PC-9 (cell line): Measurements from ENCODE around the gene SPEN. TPM values are rescaled to one million over a fixed set of nuclear protein-coding genes. Genes with fewer than 3 reads are reported as not detected.

Experiments used
- BruUV-seq: library from RNA; stranded (reverse); fragments of 400-500 nt; replicated peaks from 2 replicates; lab custom pipeline; 2021; lab: Mats Ljungman, UMichigan
- CTCF ChIA-PET: fragments of 300-600 bp; sonication (Branson Sonifier 250); formaldehyde crosslinking; loops from one replicate; lab custom pipeline; 2022; ENCODE audit warnings: antibody characterized with exemption; lab: Charles Lee
- POLR2A ChIA-PET: fragments of 300-600 bp; sonication (Branson Sonifier 250); formaldehyde crosslinking; loops from one replicate; lab custom pipeline; 2022; ENCODE audit warnings: antibody characterized with exemption; ENCODE audit not compliant: unreplicated experiment; lab: Charles Lee
- DNase-seq, 2 experiments: peaks; one replicate each; pipeline versions ENCODE4 v3.0.0 to v3.0.0-alpha.2; 2015 to 2022; ENCODE audit warnings: mixed read lengths in 1 of 2
- H2AFZ ChIP-seq: fragments of 200-600 bp; sonication (generic); 2 replicates; pipeline ENCODE4 v1.8.1; 2017; ENCODE audit warnings: antibody characterized with exemption
- H3F3A ChIP-seq: fragments of 200-600 bp; sonication (generic); 2 replicates; pipeline ENCODE4 v1.8.1; 2017; ENCODE audit warnings: antibody characterized with exemption, mild to moderate bottlenecking, low read depth; ENCODE audit not compliant: insufficient read depth
- H3K27ac ChIP-seq: fragments of 200-600 bp; sonication (generic); 2 replicates; pipeline ENCODE4 v1.6.1; 2016; ENCODE audit warnings: mixed run types
- H3K27me3 ChIP-seq: fragments of 200-600 bp; sonication (generic); 2 replicates; pipeline ENCODE4 v1.6.1; 2016; ENCODE audit warnings: low read depth, mixed run types; ENCODE audit not compliant: insufficient read depth
- H3K36me3 ChIP-seq: fragments of 200-600 bp; sonication (generic); 2 replicates; pipeline ENCODE4 v1.6.1; 2016; ENCODE audit warnings: low read depth, mixed run types
- H3K4me1 ChIP-seq: fragments of 200-600 bp; sonication (generic); replicated peaks from 2 replicates; pipeline ENCODE4 v1.6.1; 2016; ENCODE audit warnings: mixed run types; ENCODE audit not compliant: insufficient read depth
- H3K4me2 ChIP-seq: fragments of 200-600 bp; sonication (generic); 2 replicates; pipeline ENCODE4 v1.6.1; 2017; ENCODE audit warnings: mixed run types
- H3K4me3 ChIP-seq: fragments of 200-600 bp; sonication (generic); 2 replicates; pipeline ENCODE4 v1.6.1; 2016; ENCODE audit warnings: mixed run types
- H3K79me2 ChIP-seq: fragments of 200-600 bp; sonication (generic); 2 replicates; pipeline ENCODE4 v1.6.1; 2017; ENCODE audit warnings: low read depth, mixed run types
- H3K9me2 ChIP-seq: fragments of 200-600 bp; sonication (generic); 2 replicates; pipeline ENCODE4 v1.8.1; 2017; ENCODE audit warnings: mild to moderate bottlenecking; ENCODE audit not compliant: insufficient read depth
- H3K9me3 ChIP-seq: fragments of 200-600 bp; sonication (generic); 2 replicates; pipeline ENCODE4 v1.8.1; 2016; ENCODE audit warnings: low read depth; ENCODE audit not compliant: insufficient read depth
- H4K20me1 ChIP-seq: fragments of 200-600 bp; sonication (generic); 2 replicates; pipeline ENCODE4 v1.8.1; 2017; ENCODE audit not compliant: insufficient read depth
- CTCF ChIP-seq: fragments of 200-600 bp; sonication (generic); conservative IDR thresholded peaks from 2 replicates; pipeline ENCODE4 v1.6.1; 2017; ENCODE audit warnings: mixed run types, antibody characterized with exemption, mild to moderate bottlenecking, moderate library complexity
- EZH2 ChIP-seq: fragments of 200-600 bp; sonication (generic); IDR thresholded peaks from 2 replicates; pipeline ENCODE4 v1.8.0; 2017; ENCODE audit warnings: antibody characterized with exemption, low read depth
- intact Hi-C: fragments of 100-400 bp; cut with micrococcal nuclease; formaldehyde crosslinking; loops from one replicate; pipeline ENCODE4 v1.10.0; 2022; ENCODE audit not compliant: unreplicated experiment
- total RNA-seq: library from RNA; stranded (reverse); gene quantifications from 2 replicates; pipeline ENCODE4 v1.2.3, GENCODE V29; 2021

Gene SPEN
- total RNA-seq, 1 experiment from 2014 or later, result 46.8 TPM

GRCh38 chr1:15939181-15940109 is 91.9 kb downstream of the SPEN start:
- no peaks in the 10 kb centered on the region for H3K9me2 ChIP-seq
- H3K4me3 ChIP-seq, result no peak overlapping the region
- no TSS peak for BruUV-seq
- H3K4me2 ChIP-seq, result no peak overlapping the region
- no peak for DNase-seq
- no peaks in the 10 kb centered on the region for H3K27me3 ChIP-seq
- H3K9me3 ChIP-seq, result no peaks in the 10 kb centered on the region
- H3K27ac ChIP-seq, result no peak overlapping the region
- H3K79me2 ChIP-seq, result no peaks in the 10 kb centered on the region
- CTCF ChIA-PET, result no interaction called here
- H2AFZ ChIP-seq, result no peak overlapping the region
- TF ChIP-seq EZH2 (no peak), CTCF (no peak)
- intact Hi-C loops, result no loop called here
- H3K4me1 ChIP-seq, result no peaks in the 10 kb centered on the region
- H3K36me3 ChIP-seq, result no peaks in the 10 kb centered on the region
- POLR2A ChIA-PET, result no interaction called here
- peaks cover 5% of the 10 kb centered on the region; the same call in 1 of the 2 replicates for H3F3A ChIP-seq
- no peaks in the 10 kb centered on the region for H4K20me1 ChIP-seq

GRCh38 chr1:15940110-15941043 is 92.9 kb downstream of the SPEN start:
- Histone ChIP-seq H3K27ac (no peak overlapping the region), H4K20me1 (no peaks in the 10 kb centered on the region), H3K4me3 (no peak overlapping the region), H3F3A (peaks cover 5% of the 10 kb centered on the region; the same call in 1 of the 2 replicates), H3K9me3 (no peaks in the 10 kb centered on the region), H3K27me3 (no peaks in the 10 kb centered on the region), H3K4me2 (no peak overlapping the region), H2AFZ (no peak overlapping the region), H3K79me2 (no peaks in the 10 kb centered on the region), H3K36me3 (no peaks in the 10 kb centered on the region), H3K4me1 (no peaks in the 10 kb centered on the region), H3K9me2 (no peaks in the 10 kb centered on the region)
- BruUV-seq, result no TSS peak
- CTCF ChIA-PET, result no interaction called here
- TF ChIP-seq CTCF (no peak), EZH2 (no peak)
- POLR2A ChIA-PET, result no interaction called here
- intact Hi-C loops, result no loop called here
- DNase-seq, result no peak

DNA sequence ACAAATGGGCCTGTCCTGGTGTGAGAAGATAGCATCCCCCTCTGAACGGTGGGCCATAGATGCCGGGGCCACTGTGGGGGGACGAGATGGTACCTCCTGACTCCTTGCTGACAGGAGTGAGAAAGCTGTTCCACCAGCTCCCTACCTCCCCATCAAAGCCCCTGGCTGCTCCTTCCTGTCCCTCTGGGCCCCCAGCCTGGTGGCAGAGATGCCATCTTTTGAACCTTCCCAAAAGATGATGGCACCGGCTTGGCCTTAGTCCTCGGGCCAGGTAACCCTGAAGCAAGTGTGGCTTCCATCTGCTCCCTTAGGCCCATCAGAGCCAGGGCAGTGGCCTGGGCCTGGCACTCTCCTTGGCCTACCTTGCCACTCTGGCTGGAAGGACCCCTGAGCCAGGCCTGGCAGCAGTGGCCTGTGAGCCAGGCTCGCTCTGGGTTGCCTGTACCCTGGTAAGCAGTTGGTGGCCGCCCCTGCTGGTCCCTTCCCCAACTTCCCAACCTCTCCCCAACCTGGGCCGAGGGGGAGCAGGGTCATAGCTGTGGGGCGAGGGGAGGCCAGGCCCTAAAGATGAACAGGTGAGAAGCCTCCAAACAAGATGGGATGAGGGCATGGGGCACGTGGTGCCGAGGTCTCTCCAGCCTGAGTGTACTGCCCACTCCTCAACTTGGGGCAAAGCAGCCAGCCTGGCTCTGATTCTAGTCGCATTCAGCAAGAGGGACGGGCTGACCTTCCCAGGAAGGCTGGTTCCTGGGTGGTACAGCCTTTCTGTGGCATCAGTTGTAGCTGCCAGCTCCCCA is 93.7 kb downstream of the SPEN start:
- Histone ChIP-seq H3F3A (peaks cover 5% of the 10 kb centered on the region; the same call in 1 of the 2 replicates), H3K36me3 (no peaks in the 10 kb centered on the region), H3K4me1 (no peaks in the 10 kb centered on the region), H3K27ac (no peak overlapping the region), H3K4me3 (no peak overlapping the region), H3K9me2 (no peaks in the 10 kb centered on the region), H4K20me1 (no peaks in the 10 kb centered on the region), H3K9me3 (no peaks in the 10 kb centered on the region), H3K4me2 (no peak overlapping the region), H2AFZ (no peak overlapping the region), H3K27me3 (no peaks in the 10 kb centered on the region), H3K79me2 (no peaks in the 10 kb centered on the region)
- TF ChIP-seq CTCF, result no peak
- TF ChIP-seq EZH2, result no peak
- ChIA-PET CTCF (no interaction called here), POLR2A (no interaction called here)
- intact Hi-C loops, result no loop called here
- DNase-seq, result no peak
- no TSS peak for BruUV-seq
